ENCODE data around the gene CLEC9A. TPM values are rescaled to one million over a fixed set of nuclear protein-coding genes. Genes with fewer than 3 reads are reported as not detected.

CLEC9A gene
- total RNA-seq, 1 donor from 2014 or later = not detected

DNA sequence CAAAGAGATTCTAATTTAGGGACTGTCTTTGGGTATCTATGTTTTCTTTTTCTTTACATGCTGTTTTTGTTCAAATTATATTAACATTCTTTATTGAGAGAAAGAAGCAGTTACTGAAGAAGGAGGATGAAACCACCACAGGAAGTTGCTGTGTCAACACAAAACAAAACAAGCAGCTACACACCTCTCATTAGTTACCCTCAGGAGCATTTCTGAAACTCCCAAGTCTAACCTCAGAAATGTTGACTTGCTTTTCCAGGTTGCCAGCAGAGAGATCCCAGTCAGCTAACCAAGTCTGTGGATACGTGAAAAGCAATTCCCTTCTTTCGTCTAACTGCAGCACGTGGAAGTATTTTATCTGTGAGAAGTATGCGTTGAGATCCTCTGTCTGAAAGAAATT lies 34.8 kb downstream of the CLEC9A start:
- no peak for ATAC-seq
- no peak for DNase-seq (ENCODE audit: low spot score)

DNA sequence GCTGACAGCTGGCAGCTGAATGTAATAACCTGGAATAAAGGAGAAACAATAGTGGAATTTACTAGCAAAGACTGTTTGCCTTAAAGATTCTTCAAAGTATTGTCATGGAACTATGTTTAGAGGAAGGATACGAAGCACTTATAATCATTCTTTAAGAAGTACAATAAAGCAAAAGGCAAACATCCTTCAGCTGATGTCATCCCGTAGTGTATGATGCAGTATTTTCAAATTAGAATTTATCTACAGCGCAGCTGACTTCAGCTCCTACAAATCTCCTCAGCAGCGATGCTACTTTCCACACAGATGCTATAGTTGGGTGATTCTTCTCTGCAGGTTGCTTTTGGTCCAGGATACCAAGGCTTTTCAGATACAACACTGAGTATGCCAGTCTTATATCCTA lies 36.8 kb downstream of the CLEC9A start:
- DNase-seq (ENCODE audit: low spot score) = no peak
- no peak for ATAC-seq

DNA sequence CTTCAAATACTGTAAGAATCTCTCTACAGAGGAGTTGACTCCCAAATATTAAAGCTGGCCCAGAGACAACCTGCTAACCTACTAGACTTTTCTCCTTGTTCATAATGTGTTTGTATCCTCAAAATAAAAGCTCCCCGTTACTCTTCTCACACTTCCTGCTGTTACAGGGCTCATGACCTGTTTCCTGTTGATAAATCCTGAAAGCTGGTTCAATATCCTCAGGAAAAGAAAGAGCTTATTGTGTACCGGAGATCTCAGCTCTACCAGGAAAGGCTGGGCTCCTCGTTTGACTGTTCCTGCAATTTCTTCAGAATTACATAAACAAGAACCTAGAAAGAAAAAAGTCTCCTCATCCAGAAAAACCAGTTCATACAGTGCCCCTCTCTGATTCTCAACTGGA lies 37.5 kb downstream of the CLEC9A start:
- ATAC-seq = peak; percentile 70

DNA sequence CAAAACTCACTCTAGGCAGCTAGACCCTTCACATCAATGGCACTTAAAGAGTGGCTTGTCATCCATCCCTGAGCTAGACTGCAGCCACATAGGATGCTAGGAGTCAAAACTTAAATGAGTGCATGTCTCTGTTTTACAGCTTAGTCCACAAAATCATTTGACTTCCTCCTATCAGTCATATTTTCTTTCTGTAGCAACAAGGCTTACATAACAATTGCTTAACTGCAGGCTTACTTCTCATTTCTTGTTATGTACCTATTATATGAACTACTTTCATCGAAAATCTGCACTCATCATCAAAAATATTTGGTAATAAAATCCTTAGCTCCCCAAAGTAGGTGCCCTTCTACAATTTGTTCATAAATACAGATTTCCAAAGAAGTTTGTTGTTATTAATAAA lies 38.2 kb downstream of the CLEC9A start:
- ATAC-seq (peak; percentile 37), DNase-seq (ENCODE audit: low spot score) (no peak)

More for the DNA sequence above, 37.5 kb downstream of the CLEC9A start:
- DNase-seq (ENCODE audit: low spot score) = no peak

DNA sequence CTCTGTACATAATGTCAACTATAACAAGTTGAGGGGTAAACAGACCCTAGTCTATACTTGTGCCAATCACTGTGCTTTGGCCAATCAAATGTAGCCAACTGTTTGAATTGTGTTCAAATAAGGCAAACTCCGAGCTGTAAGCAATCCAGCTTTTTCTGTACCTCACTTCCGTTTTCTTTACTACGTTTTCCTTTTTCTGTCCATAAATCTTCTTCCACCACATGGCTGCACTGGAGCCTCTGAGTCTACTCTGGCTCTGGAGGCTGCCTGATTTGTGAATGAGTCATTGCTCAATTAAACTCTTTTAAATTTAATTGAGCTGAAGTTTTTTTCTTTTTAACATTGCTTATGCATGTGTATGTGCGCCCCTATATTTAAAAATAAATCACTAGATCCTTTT lies 38.6 kb downstream of the CLEC9A start:
- ATAC-seq = no peak
- no peak for DNase-seq (ENCODE audit: low spot score)

DNA sequence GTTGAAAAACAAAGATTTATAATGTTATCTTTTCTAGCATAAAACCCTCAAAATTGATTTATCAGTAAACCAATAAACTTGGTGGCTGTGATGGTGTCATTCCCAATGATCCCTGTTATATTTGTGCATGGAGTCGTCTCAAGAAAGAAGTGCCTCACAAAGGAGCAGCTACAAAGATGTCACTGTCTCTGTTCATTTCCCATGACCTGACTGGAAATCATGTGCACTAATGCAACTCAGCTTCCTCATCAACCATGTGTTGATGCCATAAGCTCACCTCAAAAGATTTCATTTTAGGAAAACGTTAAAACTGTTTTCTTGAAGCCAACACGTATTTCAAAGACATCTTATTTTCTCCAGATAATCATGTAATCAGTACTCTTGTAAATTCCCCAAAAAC lies 39.5 kb downstream of the CLEC9A start:
- ATAC-seq = no peak
- no peak for DNase-seq (ENCODE audit: low spot score)

DNA sequence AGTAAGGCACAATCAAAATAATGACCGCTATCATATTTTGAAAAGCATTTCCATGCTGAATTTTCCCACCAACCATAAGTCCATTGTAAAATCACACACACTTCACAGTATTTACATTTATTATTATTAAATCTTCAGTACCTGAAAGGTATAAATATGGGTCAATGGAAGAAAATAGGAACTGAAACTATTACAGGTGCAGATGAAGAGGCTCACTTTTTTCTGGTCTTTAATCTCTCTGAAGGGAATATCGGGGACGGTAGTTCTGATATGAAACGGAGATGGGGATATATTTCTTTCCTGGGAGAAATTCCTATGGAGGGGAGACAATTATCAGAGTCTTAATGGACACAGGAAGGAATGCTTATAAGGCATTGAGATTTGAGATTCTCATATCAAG lies 39.9 kb downstream of the CLEC9A start:
- DNase-seq (ENCODE audit: low spot score) = no peak
- ATAC-seq = no peak

DNA sequence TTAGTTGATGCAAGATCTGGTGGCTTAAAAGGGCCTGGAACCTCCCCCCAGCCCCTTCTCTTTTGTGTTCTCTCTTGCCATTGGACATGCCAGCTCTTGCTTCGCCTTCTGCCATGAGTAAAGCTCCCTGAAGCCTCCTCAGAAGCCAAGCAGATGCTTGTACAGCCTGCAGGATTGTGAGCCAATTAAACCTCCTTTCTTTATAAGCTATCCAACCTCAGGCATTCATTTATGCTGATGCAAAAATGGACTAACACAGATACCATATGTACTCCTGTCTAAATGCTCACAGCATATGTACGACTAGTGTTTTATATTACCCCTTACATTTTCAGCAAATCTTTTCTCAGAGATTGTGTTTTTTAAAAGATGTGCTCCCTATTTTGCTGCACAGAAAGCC lies 41.6 kb downstream of the CLEC9A start:
- DNase-seq (ENCODE audit: low spot score) (no peak), ATAC-seq (no peak)

DNA sequence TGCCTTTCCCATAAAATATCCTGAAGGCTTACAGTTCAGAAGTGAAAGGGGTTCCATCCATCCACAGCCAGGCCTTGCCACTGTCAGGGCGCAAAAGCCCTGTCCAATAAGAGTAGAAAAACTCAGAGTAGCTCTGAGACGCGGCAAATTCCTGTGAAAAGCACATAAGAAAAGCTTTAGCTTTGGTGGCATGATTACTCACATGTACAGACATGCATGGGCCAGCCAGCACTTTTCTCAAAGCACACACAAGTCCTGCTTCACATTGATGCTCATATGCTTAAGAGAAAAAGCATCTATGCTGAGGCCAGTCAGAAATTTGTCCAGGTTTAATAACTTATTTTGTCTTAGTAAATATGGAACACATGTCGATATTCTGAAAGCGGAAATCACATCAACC lies 42.8 kb downstream of the CLEC9A start:
- DNase-seq (ENCODE audit: low spot score) (no peak), ATAC-seq (no peak)

DNA sequence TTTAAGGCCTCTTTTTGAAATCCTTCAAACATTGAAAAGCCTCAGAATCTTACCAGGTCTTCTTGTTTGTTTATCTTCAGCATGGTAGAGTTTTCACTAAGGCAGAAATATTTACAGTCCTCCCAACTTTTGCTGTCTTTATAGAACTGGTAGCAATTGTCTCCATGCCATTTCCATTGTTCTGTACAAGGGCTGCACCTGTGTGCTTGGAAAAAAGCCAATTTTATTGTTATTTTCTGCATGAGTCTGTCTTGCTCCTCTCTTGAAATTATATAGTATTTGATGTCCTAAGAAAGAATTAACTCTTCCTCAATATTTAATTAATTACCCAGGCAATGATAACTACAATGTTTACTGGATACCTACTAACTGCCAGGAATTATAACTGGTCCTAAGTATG lies 45.0 kb downstream of the CLEC9A start:
- ATAC-seq = no peak

DNA sequence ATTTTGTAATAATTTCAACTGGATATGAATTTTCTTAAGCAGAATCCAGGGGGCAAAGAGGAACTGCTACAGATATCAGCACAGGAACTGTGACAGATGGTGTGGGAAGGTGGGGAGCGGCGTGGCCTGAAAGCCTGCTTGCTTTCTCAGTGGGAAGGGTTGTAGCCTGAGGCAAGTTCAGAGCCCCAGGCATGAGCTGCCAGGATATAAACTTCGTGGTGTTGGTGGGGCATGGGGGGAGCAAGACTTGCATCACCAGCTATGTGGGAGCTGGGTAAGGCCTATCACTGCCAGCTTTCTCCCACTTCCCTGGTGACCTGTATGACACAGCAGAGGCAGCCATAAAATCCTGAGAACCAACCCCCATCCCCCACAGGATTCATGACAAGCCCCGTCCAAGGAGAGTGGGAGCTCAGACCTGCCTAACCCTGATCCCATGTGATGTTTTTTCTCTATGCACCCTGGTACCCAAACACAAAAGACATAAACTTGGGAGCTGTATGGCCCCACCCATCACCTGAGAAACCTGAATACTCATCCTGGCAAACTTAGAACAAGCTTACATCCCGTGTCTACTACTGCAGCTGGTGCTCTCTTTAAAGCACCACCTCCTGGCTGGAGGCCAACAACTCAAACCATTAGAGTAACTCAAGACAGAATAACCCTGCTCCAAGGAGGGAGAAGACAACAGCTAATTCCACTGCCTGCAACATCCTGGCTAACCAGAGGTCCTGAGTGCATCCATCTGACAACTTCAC lies 51.8 kb downstream of the CLEC9A start:
- no peak for DNase-seq (ENCODE audit: low spot score)
- ATAC-seq = no peak

More for the DNA sequence above, 45.0 kb downstream of the CLEC9A start:
- no peak for DNase-seq (ENCODE audit: low spot score)

DNA sequence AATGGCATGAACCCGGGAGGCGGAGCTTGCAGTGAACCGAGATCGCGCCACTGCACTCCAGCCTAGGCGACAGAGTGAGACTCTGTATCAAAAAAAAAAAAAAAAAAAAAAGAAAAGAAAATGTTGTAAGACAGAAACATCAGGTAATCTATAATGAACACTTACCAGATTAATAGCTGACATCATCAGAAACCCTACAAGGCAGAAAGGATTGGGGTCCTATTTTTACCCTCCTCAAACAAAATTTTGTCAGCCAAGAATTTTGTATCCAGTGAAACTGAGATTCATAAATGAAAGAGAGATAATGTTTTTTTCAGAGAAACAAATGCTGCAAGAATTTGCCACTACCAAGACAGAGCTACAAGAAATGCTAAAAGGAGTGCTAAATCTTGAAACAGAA lies 54.3 kb downstream of the CLEC9A start:
- DNase-seq (ENCODE audit: low spot score) (no peak), ATAC-seq (no peak)

DNA sequence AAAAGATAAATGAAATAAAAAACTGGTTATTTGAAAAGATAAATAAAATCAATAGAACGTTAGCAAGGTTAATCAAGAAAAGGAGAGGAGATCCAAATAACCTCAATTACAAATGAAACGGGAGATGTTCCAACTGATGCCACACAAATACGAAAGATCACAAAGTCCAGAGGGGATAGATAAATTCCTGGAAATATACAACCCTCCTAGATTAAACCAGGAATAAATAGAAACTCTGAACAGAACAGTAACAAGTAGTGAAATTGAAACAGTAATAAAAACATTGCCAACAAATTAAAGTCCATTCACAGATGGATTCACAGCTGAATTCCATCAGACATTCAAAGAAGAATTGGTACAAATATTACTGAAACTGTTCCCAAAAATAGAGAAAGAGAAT lies 55.9 kb downstream of the CLEC9A start:
- ATAC-seq = peak; percentile 59

DNA sequence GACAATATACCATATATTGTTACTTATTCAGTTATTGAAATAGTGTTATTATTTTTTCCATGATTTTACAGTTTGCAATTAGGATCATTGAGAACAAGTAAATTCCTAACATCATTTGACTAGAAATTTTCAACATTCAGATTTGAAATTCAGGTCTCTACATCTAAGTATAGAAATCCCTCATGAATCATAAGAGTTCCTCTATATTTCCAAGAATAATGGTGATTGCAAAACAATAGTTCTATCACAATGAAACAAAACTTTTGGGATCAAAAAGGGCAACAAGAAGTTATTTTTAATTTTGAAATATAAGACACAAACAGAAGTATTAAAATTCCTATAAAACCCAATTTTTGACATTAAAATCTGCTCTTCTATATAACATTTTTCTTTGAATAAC lies 57.5 kb downstream of the CLEC9A start:
- DNase-seq (ENCODE audit: low spot score) (no peak), ATAC-seq (no peak)

More for the DNA sequence above, 55.9 kb downstream of the CLEC9A start:
- DNase-seq (ENCODE audit: low spot score) = no peak

DNA sequence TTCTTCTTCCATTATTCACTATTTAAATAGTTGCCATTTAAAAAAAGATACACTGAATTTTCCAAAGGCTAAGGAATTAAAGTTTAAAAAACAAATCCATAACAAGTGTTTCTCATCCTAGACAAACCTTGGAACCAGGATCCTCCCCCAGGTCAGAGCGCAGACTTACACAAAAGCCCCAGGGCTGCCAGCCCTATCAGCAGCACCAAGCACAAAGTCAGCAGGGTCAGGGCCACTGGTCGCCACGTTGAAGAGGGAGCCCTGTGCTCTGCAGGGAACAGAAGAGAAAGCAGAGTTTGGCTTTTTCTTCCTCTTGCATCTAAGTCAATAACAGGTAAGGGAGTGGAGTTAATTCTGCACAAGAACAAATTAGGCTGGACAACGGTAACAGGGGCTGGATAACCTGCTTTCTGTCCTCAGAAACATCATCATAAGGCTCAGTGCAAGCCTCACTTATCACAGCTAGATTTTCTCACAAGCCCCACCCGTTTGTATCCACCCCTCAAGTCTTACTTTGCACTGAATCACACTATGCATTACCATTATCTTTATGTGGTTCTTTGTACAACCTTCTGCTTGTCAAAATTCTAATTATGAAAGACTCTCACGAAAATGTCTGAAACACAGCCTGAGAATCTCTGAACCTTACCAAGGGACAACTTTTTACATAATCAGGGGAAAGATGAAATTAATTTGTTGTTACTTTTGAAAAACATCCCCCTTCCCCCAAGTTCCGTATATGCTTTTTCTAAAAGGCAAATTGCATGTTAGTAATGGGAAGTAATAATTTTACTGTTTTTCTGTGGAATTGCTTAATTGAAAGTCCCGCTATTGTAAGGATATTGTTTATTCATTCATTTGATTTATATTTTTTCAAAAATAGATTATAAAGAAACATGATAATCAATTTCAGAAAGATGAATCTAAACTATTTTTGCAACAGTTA lies 58.7 kb downstream of the CLEC9A start:
- DNase-seq (ENCODE audit: low spot score) = no peak
- ATAC-seq = peak; percentile 88

DNA sequence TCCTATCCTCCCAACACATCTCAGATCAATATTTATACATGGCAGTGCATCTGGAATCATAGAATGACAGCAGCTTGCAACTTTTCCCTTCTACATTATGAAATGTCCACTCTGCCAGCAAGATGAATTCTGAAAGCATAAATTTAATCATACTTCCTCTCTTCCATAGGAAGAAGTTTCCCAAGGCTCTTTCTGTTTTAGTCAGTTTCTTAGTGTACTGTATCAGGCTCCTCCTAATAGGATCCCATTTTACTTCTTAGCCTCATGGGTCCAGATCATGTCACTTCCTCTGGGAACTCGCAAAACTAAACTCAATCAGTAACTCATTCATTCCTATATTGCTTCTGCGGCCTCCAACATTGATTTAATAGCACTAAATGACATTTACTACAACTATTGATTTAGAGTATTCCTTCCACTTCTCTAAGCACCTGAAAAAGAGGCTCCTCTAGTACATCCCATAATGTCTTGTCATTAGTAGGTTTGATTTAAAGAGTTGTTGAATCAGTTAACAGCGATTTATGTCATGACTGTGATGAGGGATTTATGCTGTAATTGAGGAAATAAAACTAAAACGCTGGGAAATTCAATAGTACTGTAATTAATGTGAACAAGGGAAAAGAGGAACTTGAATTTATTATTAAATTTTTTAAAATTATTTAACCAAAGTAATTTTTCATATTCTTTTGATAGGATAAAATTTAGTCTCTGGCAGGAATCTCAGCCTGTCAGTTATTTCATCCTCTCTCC lies 64.3 kb downstream of the CLEC9A start:
- no peak for DNase-seq (ENCODE audit: low spot score)
- ATAC-seq = no peak

DNA sequence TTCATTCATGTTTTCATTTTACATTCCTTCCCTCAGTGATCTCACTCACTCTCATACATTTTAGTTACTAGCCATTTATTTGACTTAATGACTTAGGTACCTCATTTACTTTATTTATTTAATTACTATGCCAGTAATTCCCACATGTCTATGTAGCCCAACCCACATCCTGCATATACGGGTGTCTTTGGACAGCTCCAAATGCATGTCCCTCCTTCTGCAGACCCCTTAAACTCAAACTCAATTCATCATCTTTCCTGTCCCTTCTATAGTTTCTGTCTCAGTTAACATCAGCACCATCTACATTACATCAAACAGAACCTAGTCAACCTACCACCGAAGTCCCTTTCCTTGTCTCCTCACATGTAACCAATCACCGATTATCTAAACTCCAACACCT lies 65.5 kb downstream of the CLEC9A start:
- no peak for DNase-seq (ENCODE audit: low spot score)
- ATAC-seq = no peak

DNA sequence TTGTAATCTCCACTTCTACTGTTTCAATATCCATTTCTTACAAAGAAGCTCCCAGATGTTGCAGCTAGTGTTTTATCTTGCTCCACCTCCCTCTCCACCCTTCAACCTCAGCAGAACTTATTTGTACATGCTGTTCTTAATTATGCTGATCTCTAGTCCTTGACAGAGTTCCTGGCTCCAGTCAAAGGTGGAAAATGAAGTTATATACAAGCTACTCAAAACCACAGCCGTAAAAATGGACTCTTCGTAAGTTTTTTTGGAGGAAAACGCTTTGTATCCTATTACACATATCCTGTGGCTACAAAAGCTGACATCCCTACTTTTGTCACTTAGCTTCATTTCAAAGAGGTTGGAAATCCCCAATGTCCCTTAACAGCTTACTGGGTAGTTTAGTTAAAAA lies 67.0 kb downstream of the CLEC9A start:
- no peak for DNase-seq (ENCODE audit: low spot score)
- no peak for ATAC-seq

DNA sequence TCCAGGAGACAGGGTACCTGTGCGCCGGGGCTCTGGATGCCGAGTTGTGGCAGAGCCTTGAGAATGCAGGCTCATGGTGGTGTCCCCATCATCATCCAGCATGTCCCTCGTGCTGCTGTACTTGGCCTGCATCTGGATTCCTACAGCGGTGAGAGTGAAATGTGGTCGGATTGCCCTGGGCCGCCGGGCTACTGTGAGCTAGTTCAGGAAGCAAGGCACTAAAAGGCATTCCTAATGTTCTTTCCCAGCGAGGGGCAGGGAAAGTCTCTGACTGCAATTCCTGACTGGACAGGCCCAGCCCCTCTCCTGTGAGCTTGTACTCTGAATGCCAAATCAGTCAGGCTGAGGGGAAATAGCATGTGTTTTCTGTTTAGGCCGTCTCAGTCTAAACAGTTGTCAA lies 68.3 kb downstream of the CLEC9A start, which contains the start of gene CLEC1A:
TSS of gene CLEC1A (minus strand) at position 195 of the 400 bp plus-strand sequence. CDS start at position 132, 63 bp downstream.
- DNase-seq (ENCODE audit: low spot score) (no peak), ATAC-seq (peak; percentile 50)

DNA sequence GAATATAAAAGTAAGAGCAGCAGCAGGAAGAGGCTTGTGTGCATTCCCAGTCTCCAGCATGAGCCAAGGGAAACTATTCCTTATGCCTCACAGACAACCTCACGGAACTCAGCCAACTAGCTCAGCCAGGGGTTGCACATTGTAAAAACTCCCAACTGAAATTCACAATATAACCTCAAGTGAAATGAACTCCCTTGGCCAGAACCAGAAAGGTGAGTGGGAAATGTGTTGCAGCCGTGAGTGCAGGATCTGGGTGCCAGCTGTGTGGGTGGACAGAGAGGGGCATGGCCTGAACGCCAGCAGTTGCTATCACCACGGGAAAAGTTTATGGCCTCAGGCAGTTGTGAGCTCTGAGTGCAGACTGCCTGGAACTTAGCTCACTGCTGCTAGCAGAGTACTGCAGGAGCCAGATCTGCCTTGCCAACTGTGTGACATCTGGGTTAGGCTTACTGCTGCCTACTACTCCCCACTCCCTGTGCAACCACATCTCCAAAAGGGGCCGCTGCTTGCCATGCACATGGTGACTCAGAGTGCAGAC lies 70.6 kb downstream of the CLEC9A start:
- peak; percentile 75 for ATAC-seq
- no peak for DNase-seq (ENCODE audit: low spot score)

DNA sequence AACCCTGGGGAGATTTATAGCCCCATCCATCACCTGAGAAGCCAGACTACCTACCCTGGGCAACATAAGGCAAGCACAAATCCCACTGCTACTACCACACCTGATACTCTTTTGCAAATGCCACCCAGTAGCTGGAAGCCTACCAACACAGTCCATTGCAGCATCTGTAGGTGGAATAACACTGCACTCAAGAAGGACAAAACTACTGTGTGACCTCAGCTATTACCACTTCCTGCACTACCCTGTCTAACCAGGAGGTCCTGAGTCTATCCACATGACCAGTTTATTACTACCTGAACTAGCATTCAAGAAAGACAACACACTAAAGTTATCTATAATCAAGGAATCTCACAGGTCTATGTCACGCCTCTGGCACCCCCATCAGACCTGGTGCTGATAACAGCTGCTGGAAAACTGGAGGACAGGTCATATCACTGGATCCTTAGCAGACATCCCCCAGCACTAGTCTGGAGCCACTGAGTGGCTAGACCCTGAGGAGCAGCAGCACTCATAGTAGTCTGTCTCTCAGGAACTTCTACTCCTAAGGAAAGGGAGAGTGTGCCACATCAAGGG lies 71.3 kb downstream of the CLEC9A start:
- DNase-seq (ENCODE audit: low spot score) (no peak), ATAC-seq (no peak)
